ENCODE measurements around the gene TCAP. TPM values are rescaled to one million over a fixed set of nuclear protein-coding genes. Genes with fewer than 3 reads are reported as not detected.
A peak's percentile ranks its signal among the peaks of the same experiment; 100 is the strongest.

Gene TCAP
- total and polyA plus RNA-seq, 3 donors from 2014 or later = 3.0 to 49.8 (median 6.0) TPM

GRCh38 chr17:39699818-39700147, 34.6 kb downstream of the TCAP start, which contains the start of gene ERBB2:
Gene ERBB2 (plus strand): TSS chr17:39700064. CDS start chr17:39700239, 175 bp downstream.
- H3K27ac ChIP-seq = peak within 1 kb of the TSS; percentile 11 to 63
- WGBS, 2 donors = 1 to 2% methylated on average over 19 to 20 of the region's 20 CpGs
- peaks cover 2% of the 10 kb centered on the region for H3K4me1 ChIP-seq
- no peak for TF ChIP-seq POLR2A (IDR thresholded peaks at IDR 0.05)
- TF ChIP-seq CTCF (IDR thresholded peaks at IDR 0.05) = no peak
- H3K9me3 ChIP-seq = no peaks in the 10 kb centered on the region
- H3K4me3 ChIP-seq = peak within 1 kb of the TSS; percentile 67 to 76
- intact Hi-C loops (cut with DNase I; ENCODE audit: low total_unique reads) = no loop called here
- no peaks in the 10 kb centered on the region for H3K36me3 ChIP-seq (ENCODE audit: low read depth, missing control alignments)
- no peaks in the 10 kb centered on the region for H3K27me3 ChIP-seq
- DNase-seq = peak; percentile 67

- no peak for DNase-seq
- H3K27ac ChIP-seq = peak overlapping the region; percentile 11 to 63
- TF ChIP-seq CTCF (IDR thresholded peaks at IDR 0.05) = no peak
- no peak for TF ChIP-seq POLR2A (IDR thresholded peaks at IDR 0.05)
- H3K36me3 ChIP-seq (ENCODE audit: low read depth, missing control alignments) = no peaks in the 10 kb centered on the region
- no peaks in the 10 kb centered on the region for H3K27me3 ChIP-seq
- 1% methylated on average over 17 to 42 of the region's 57 CpGs for WGBS, 2 donors
- H3K4me3 ChIP-seq = peak overlapping the region; percentile 67 to 76
- intact Hi-C loops (cut with DNase I; ENCODE audit: low total_unique reads) = no loop called here
- H3K9me3 ChIP-seq = no peaks in the 10 kb centered on the region
- peaks cover 2% of the 10 kb centered on the region for H3K4me1 ChIP-seq
Observed at GRCh38 chr17:39700148-39700987, 35.2 kb downstream of the TCAP start.

- DNase-seq = no peak
- Histone ChIP-seq H3K27ac (no peak overlapping the region), H3K4me1 (no peaks in the 10 kb centered on the region), H3K4me3 (peak overlapping the region; percentile 67 to 76), H3K27me3 (no peaks in the 10 kb centered on the region), H3K9me3 (no peaks in the 10 kb centered on the region), H3K36me3 (ENCODE audit: low read depth, missing control alignments) (no peaks in the 10 kb centered on the region)
- WGBS, 2 donors = 40 to 58% methylated on average over 10 of the region's 10 CpGs
- no peak for TF ChIP-seq CTCF (IDR thresholded peaks at IDR 0.05)
- TF ChIP-seq POLR2A (IDR thresholded peaks at IDR 0.05) = no peak
- intact Hi-C loops (cut with DNase I; ENCODE audit: low total_unique reads) = no loop called here
Observed at GRCh38 chr17:39701012-39701783, 36.0 kb downstream of the TCAP start.

- H3K9me3 ChIP-seq = no peaks in the 10 kb centered on the region
- no peak overlapping the region for H3K27ac ChIP-seq
- DNase-seq = no peak
- 77 to 82% methylated on average over 3 to 4 of the region's 4 CpGs for WGBS, 2 donors
- TF ChIP-seq POLR2A (IDR thresholded peaks at IDR 0.05) (no peak), CTCF (IDR thresholded peaks at IDR 0.05) (no peak)
- H3K4me1 ChIP-seq = no peaks in the 10 kb centered on the region
- intact Hi-C loops (cut with DNase I; ENCODE audit: low total_unique reads) = no loop called here
- H3K27me3 ChIP-seq = no peaks in the 10 kb centered on the region
- H3K4me3 ChIP-seq = no peak overlapping the region
- no peaks in the 10 kb centered on the region for H3K36me3 ChIP-seq (ENCODE audit: low read depth, missing control alignments)
Observed at GRCh38 chr17:39701784-39702422, 36.8 kb downstream of the TCAP start.
